Esophagus muscularis mucosa (tissue), 4 donors: ENCODE data around the gene GRID2.

ENCODE experiments used
- CTCF ChIP-seq, 3 experiments: fragments of 200-600 bp in 2 of 3; fragments of 450-650 bp in 1 of 3; sonication (generic) in 2 of 3; IDR thresholded peaks; one replicate each; pipeline ENCODE4 v1.5.1; 2017 to 2019; ENCODE audit warnings: antibody characterized with exemption in 3 of 3, mild to moderate bottlenecking in 2 of 3, moderate library complexity in 1 of 3
- EP300 ChIP-seq: sonication (generic); formaldehyde crosslinking; IDR thresholded peaks from one replicate; pipeline ENCODE4 v1.6.1; 2017; ENCODE audit warnings: antibody characterized with exemption
- POLR2A ChIP-seq: fragments of 450-650 bp; IDR thresholded peaks from one replicate; pipeline ENCODE4 v1.6.1; 2017; ENCODE audit warnings: antibody characterized with exemption, moderate library complexity, mild to moderate bottlenecking, low read depth

DNA sequence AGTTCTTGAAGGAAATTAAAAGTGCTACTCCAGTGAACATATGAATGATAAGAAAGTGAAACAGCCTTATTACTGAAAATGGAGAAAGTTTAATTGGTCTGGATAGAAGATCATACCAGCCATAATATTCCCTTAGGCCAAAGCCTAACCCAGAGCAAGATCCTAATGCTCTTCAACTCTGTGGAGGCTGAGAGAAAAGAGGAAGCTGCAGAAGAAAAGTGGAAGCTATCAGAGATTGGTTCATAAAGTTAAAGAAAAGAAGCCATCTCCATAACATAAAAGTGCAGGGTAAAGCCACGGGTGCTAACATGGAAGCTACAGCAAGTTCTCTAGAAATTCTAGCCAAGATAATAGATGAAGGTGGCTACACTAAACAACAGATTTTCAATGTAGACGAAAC is 1439.3 kb downstream of the GRID2 start:
- TF ChIP-seq CTCF (IDR thresholded peaks at IDR 0.05) (no peak), POLR2A (no peak), EP300 (no peak)
